HepG2 (cell line): ENCODE measurements around the gene MYO1B. TPM values are rescaled to one million over a fixed set of nuclear protein-coding genes. Genes with fewer than 3 reads are reported as not detected.

Source experiments
- ADNP ChIP-seq: sonication (generic); formaldehyde crosslinking; IDR thresholded peaks from 2 replicates; pipeline ENCODE4 v1.4.0; 2020; ENCODE audit warnings: missing genetic modification reagents
- AGO2 ChIP-seq: fragments of 200-400 bp; formaldehyde crosslinking; optimal IDR thresholded peaks from 2 replicates; pipeline ENCODE3; 2017; ENCODE audit warnings: mild to moderate bottlenecking, low read depth, low read length, moderate library complexity
- CREBL2 ChIP-seq: sonication (generic); formaldehyde crosslinking; IDR thresholded peaks from 2 replicates; pipeline ENCODE4 v1.8.1; 2023; ENCODE audit warnings: missing genetic modification reagents, mild to moderate bottlenecking, borderline replicate concordance
- GFI1 ChIP-seq: sonication (generic); formaldehyde crosslinking; IDR thresholded peaks from 2 replicates; pipeline ENCODE4 v1.5.0; 2020; ENCODE audit warnings: missing genetic modification reagents, mild to moderate bottlenecking, borderline replicate concordance
- GMEB2 ChIP-seq: IDR thresholded peaks from 2 replicates; pipeline ENCODE4 v1.6.1; 2016; ENCODE audit warnings: missing biosample characterization, missing genetic modification reagents, low read depth
- IRF2 ChIP-seq: IDR thresholded peaks from 2 replicates; pipeline ENCODE4 v1.6.1; 2018; ENCODE audit warnings: missing genetic modification reagents, missing compliant biosample characterization
- MTF2 ChIP-seq: sonication (generic); formaldehyde crosslinking; IDR thresholded peaks from 2 replicates; pipeline ENCODE4 v1.5.0; 2020; ENCODE audit warnings: missing genetic modification reagents, borderline replicate concordance
- PBX3 ChIP-seq: sonication (generic); formaldehyde crosslinking; IDR thresholded peaks from 2 replicates; pipeline ENCODE4 v1.8.1; 2023; ENCODE audit warnings: missing genetic modification reagents, inconsistent platforms, borderline replicate concordance
- POLR2A ChIP-seq, 2 experiments: IDR thresholded peaks; 2 replicates each; pipeline ENCODE4 v1.6.1; 2011; ENCODE audit warnings: low read depth in 2 of 2, low read length in 2 of 2, mild to moderate bottlenecking in 1 of 2, moderate library complexity in 1 of 2; ENCODE audit not compliant: insufficient read depth in 1 of 2
- POLR2G ChIP-seq: fragments of 200-400 bp; formaldehyde crosslinking; IDR thresholded peaks from 2 replicates; pipeline ENCODE4 v1.6.1; 2018; ENCODE audit warnings: mild to moderate bottlenecking, low read depth, low read length, moderate library complexity
- PPARG ChIP-seq: conservative IDR thresholded peaks from 2 replicates; pipeline ENCODE4 v1.6.1; 2016; ENCODE audit warnings: missing biosample characterization, missing genetic modification reagents
- RXRA ChIP-seq: sonication (generic); formaldehyde crosslinking; IDR thresholded peaks from 2 replicates; pipeline ENCODE4 v1.5.1; 2020; ENCODE audit warnings: missing genetic modification reagents
- RXRB ChIP-seq: IDR thresholded peaks from 2 replicates; pipeline ENCODE4 v1.6.1; 2016; ENCODE audit warnings: borderline replicate concordance, missing genetic modification reagents, missing compliant biosample characterization
- SKI ChIP-seq: fragments of 450-650 bp; IDR thresholded peaks from one replicate; pipeline ENCODE4 v1.6.1; 2018; ENCODE audit warnings: mild to moderate bottlenecking; ENCODE audit not compliant: partially characterized antibody
- THAP11 ChIP-seq: IDR thresholded peaks from 2 replicates; pipeline ENCODE4 v1.6.1; 2016; ENCODE audit warnings: missing biosample characterization, missing genetic modification reagents
- ZBTB49 ChIP-seq: sonication (generic); formaldehyde crosslinking; IDR thresholded peaks from 2 replicates; pipeline ENCODE4 v1.4.0; 2020; ENCODE audit warnings: missing genetic modification reagents, borderline replicate concordance
- ZFX ChIP-seq: sonication (generic); formaldehyde crosslinking; IDR thresholded peaks from 2 replicates; pipeline ENCODE4 v1.4.0; 2020; ENCODE audit warnings: mild to moderate bottlenecking, low read depth, missing genetic modification reagents, moderate library complexity
- ZNF136 ChIP-seq: sonication (generic); formaldehyde crosslinking; IDR thresholded peaks from 2 replicates; pipeline ENCODE4 v1.8.1; 2022; ENCODE audit warnings: low read depth, mild to moderate bottlenecking, moderate library complexity, missing genetic modification reagents
- ZNF20 ChIP-seq: sonication (generic); formaldehyde crosslinking; IDR thresholded peaks from 2 replicates; pipeline ENCODE4 v1.4.0; 2020; ENCODE audit warnings: mild to moderate bottlenecking, moderate library complexity, missing genetic modification reagents
- ZNF263 ChIP-seq: sonication (generic); formaldehyde crosslinking; IDR thresholded peaks from 2 replicates; pipeline ENCODE4 v1.4.0; 2020; ENCODE audit warnings: missing genetic modification reagents
- ZNF264 ChIP-seq: sonication (generic); formaldehyde crosslinking; IDR thresholded peaks from 2 replicates; pipeline ENCODE4 v1.4.0; 2020; ENCODE audit warnings: missing genetic modification reagents
- ZNF354B ChIP-seq: sonication (generic); formaldehyde crosslinking; IDR thresholded peaks from 2 replicates; pipeline ENCODE4 v1.8.0; 2022; ENCODE audit warnings: mild to moderate bottlenecking, missing genetic modification reagents
- ZNF773 ChIP-seq: sonication (generic); formaldehyde crosslinking; IDR thresholded peaks from 2 replicates; pipeline ENCODE4 v1.4.0; 2020; ENCODE audit warnings: missing genetic modification reagents, borderline replicate concordance
- polyA plus RNA-seq, 8 experiments: library from polyadenylated mRNA; depleted of rRNA in 3 of 8; stranded (reverse) in 7 of 8; unstranded in 1 of 8; fragments of >200 nt; fragmentation: Illumina TruSeq in 4 of 8; extraction: Trizol in 4 of 8; gene quantifications; 2 replicates each; pipeline versions ENCODE4 v1.2.1 to v1.2.3, GENCODE V29; 2011 to 2016; ENCODE audit warnings: low read depth in 4 of 8, missing spikeins in 1 of 8, mixed read lengths in 1 of 8; ENCODE audit not compliant: insufficient read depth in 1 of 8
- total RNA-seq, 5 experiments: library from RNA; depleted of rRNA; stranded (reverse); fragments of >200 nt; fragmentation: Illumina TruSeq; extraction: Trizol; gene quantifications; 2 replicates each; pipeline ENCODE4 v1.2.3, GENCODE V29; 2016; ENCODE audit warnings: low read depth in 1 of 5
- TF ChIP-seq, protein P1 (sequence below): sonication (generic); formaldehyde crosslinking; IDR thresholded peaks from 2 replicates; pipeline ENCODE4 v1.9.0; 2021; ENCODE audit warnings: missing genetic modification reagents, mild to moderate bottlenecking, borderline replicate concordance

MYO1B gene
- total and polyA plus RNA-seq, 2 of the 13 experiments (the other 11 are each of a cell fraction or from before 2014, with no cell fraction given): 36.9 to 89.8 TPM

DNA sequence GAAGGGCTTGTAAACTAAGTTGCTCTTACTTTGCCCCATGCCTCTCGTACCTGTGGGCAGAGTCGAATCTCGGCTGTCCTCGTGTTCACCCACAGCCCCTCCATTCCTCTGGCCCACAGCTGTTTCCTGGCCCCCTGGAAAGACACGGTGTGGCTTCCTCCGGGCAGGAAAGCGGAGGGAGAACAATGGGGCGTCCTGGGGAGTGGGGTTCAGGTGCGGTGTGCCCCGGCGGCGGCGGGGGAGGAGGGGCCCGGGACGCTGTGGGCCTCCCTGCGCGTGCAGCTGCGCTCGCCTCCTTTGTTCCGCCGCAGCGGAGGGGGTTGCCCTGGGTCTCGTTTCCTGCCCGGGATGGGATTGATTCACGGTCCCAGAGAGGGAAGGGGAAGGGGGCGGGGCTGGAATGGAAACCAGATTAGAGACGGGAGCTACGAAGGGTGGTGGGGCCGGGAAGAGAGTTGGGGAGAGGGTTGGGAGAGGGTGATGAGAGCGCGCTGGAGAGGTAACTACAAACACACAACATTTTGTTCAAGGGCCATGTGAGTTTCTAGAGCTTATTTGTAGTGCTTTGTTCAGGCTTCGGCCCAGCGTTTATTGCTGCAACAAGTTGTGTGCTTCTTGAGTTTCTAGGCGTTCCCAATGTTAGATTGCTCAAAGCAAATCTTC, 796 bp downstream of the MYO1B start (continued):
- TF ChIP-seq, protein P1, sequence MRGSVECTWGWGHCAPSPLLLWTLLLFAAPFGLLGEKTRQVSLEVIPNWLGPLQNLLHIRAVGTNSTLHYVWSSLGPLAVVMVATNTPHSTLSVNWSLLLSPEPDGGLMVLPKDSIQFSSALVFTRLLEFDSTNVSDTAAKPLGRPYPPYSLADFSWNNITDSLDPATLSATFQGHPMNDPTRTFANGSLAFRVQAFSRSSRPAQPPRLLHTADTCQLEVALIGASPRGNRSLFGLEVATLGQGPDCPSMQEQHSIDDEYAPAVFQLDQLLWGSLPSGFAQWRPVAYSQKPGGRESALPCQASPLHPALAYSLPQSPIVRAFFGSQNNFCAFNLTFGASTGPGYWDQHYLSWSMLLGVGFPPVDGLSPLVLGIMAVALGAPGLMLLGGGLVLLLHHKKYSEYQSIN (CRISPR knock-in tag): no peak
- TF ChIP-seq ZBTB49 (0 out of 2 replicates have a peak, but pooled peaks have one; percentile 31), ZNF354B (CRISPR knock-in tag) (peak; percentile 75; the same call in 1 of the 2 replicates), POLR2G (peak; percentile 17; the same call in 1 of the 2 replicates), AGO2 (peak; percentile 71), CREBL2 (CRISPR knock-in tag) (no peak), ADNP (CRISPR knock-in tag) (no peak; the same call in 1 of the 2 replicates), ZNF20 (CRISPR knock-in tag) (no peak), ZNF264 (CRISPR knock-in tag) (no peak), PPARG (CRISPR knock-in tag) (0 out of 2 replicates have a peak, but pooled peaks have one; percentile 36), RXRB (CRISPR knock-in tag) (peak; percentile 49; the same call in 1 of the 2 replicates), ZNF773 (no peak), THAP11 (CRISPR knock-in tag) (peak; percentile 23; the same call in 1 of the 2 replicates), POLR2A (IDR thresholded peaks at IDR 0.05; ENCODE audit: insufficient read depth in 1 of 2, low read depth in 2 of 2, low read length in 2 of 2) (peak; percentile 42 to 50; a peak in 3 of 4 replicates), GFI1 (CRISPR knock-in tag) (peak; percentile 89), RXRA (CRISPR knock-in tag) (peak; percentile 78), PBX3 (CRISPR knock-in tag) (no peak), ZFX (CRISPR knock-in tag) (peak; percentile 66), ZNF136 (CRISPR knock-in tag) (peak; percentile 49; the same call in 1 of the 2 replicates), GMEB2 (CRISPR knock-in tag) (no peak), ZNF263 (CRISPR knock-in tag) (peak; percentile 28), SKI (no peak), IRF2 (CRISPR knock-in tag) (peak; percentile 42; the same call in 1 of the 2 replicates), MTF2 (CRISPR knock-in tag) (no peak)
